Calu3 (cell line): Measurements from ENCODE around the gene MAML3. TPM values are rescaled to one million over a fixed set of nuclear protein-coding genes. Genes with fewer than 3 reads are reported as not detected.

ENCODE experiments used
- BruUV-seq: library from RNA; stranded (reverse); fragments of 400-500 nt; replicated peaks from 2 replicates; lab custom pipeline; 2021; lab: Mats Ljungman, UMichigan
- CTCF ChIA-PET: fragments of 300-600 bp; sonication (Branson Sonifier 250); formaldehyde crosslinking; loops from one replicate; lab custom pipeline; 2022; ENCODE audit warnings: antibody characterized with exemption; lab: Charles Lee
- DNase-seq: peaks from one replicate; pipeline ENCODE4 v3.0.0; 2022
- H3K27ac Mint-ChIP-seq: one replicate; pipeline ENCODE4 v1.8.0; 2022; ENCODE audit warnings: mixed read lengths; ENCODE audit not compliant: unreplicated experiment
- H3K27me3 Mint-ChIP-seq: one replicate; pipeline ENCODE4 v1.8.0; 2022; ENCODE audit warnings: mixed read lengths; ENCODE audit not compliant: unreplicated experiment
- H3K36me3 Mint-ChIP-seq: one replicate; pipeline ENCODE4 v1.8.0; 2022; ENCODE audit warnings: mild to moderate bottlenecking, moderate library complexity, mixed read lengths; ENCODE audit not compliant: insufficient read depth, unreplicated experiment
- H3K4me1 Mint-ChIP-seq: one replicate; pipeline ENCODE4 v1.8.0; 2022; ENCODE audit warnings: mild to moderate bottlenecking, low read depth, mixed read lengths; ENCODE audit not compliant: unreplicated experiment
- H3K4me3 Mint-ChIP-seq: one replicate; pipeline ENCODE4 v1.8.0; 2022; ENCODE audit warnings: mild to moderate bottlenecking, low read depth, moderate library complexity, mixed read lengths; ENCODE audit not compliant: unreplicated experiment
- H3K9me3 Mint-ChIP-seq: one replicate; pipeline ENCODE4 v1.8.0; 2022; ENCODE audit warnings: low read depth, mixed read lengths; ENCODE audit not compliant: unreplicated experiment
- CTCF ChIP-seq: fragments of 200-600 bp; IDR thresholded peaks from one replicate; pipeline ENCODE4 v1.8.0; 2022; ENCODE audit warnings: antibody characterized with exemption; ENCODE audit not compliant: unreplicated experiment
- intact Hi-C: fragments of 100-400 bp; cut with micrococcal nuclease; formaldehyde crosslinking; loops from one replicate; pipeline ENCODE4 v1.10.0; 2022; ENCODE audit not compliant: unreplicated experiment
- total RNA-seq: library from RNA; stranded (reverse); gene quantifications from 2 replicates; pipeline ENCODE4 v1.2.3, GENCODE V29; 2022

Gene MAML3
- total RNA-seq, 1 experiment from 2014 or later: 4.0 TPM

- CTCF ChIA-PET: no interaction called here
- TF ChIP-seq CTCF: no peak
- H3K9me3 Mint-ChIP-seq: no peaks in the 10 kb centered on the region
- H3K4me1 Mint-ChIP-seq: no peaks in the 10 kb centered on the region
- no peak for DNase-seq
- intact Hi-C loops: no loop called here
- H3K27ac Mint-ChIP-seq: no peak overlapping the region
- no peaks in the 10 kb centered on the region for H3K27me3 Mint-ChIP-seq
- H3K4me3 Mint-ChIP-seq: no peak overlapping the region
- no TSS peak for BruUV-seq
- no peaks in the 10 kb centered on the region for H3K36me3 Mint-ChIP-seq
These were observed 185.2 kb downstream of the MAML3 start for GRCh38 chr4:139968831-139969230.

GRCh38 chr4:139966383-139966782, 187.6 kb downstream of the MAML3 start:
- intact Hi-C loops: no loop called here
- H3K36me3 Mint-ChIP-seq: no peaks in the 10 kb centered on the region
- H3K9me3 Mint-ChIP-seq: no peaks in the 10 kb centered on the region
- H3K4me3 Mint-ChIP-seq: no peak overlapping the region
- H3K4me1 Mint-ChIP-seq: no peaks in the 10 kb centered on the region
- DNase-seq: no peak
- H3K27me3 Mint-ChIP-seq: no peaks in the 10 kb centered on the region
- no peak overlapping the region for H3K27ac Mint-ChIP-seq
- BruUV-seq: no TSS peak
- CTCF ChIA-PET: no interaction called here
- no peak for TF ChIP-seq CTCF

- TF ChIP-seq CTCF: no peak
- no peak for DNase-seq
- CTCF ChIA-PET: no interaction called here
- Mint-ChIP-seq H3K27ac (no peak overlapping the region), H3K4me3 (no peak overlapping the region), H3K27me3 (no peaks in the 10 kb centered on the region), H3K36me3 (no peaks in the 10 kb centered on the region), H3K9me3 (no peaks in the 10 kb centered on the region), H3K4me1 (no peaks in the 10 kb centered on the region)
- BruUV-seq: no TSS peak
- intact Hi-C loops: no loop called here
These were observed 188.2 kb downstream of the MAML3 start for GRCh38 chr4:139965789-139966188.

- Mint-ChIP-seq H3K27ac (no peak overlapping the region), H3K9me3 (no peaks in the 10 kb centered on the region), H3K4me1 (no peaks in the 10 kb centered on the region), H3K27me3 (no peaks in the 10 kb centered on the region), H3K4me3 (no peak overlapping the region), H3K36me3 (no peaks in the 10 kb centered on the region)
- no TSS peak for BruUV-seq
- no peak for TF ChIP-seq CTCF
- DNase-seq: no peak
- CTCF ChIA-PET: no interaction called here
- intact Hi-C loops: no loop called here
These were observed 190.3 kb downstream of the MAML3 start for GRCh38 chr4:139963708-139964107.
